ENCODE results near the gene MEIS1.

Gene MEIS1

GRCh38 chr2:66431846-66432587 is 2.9 kb upstream of the MEIS1 start:
- DNase-seq: no peak

- DNase-seq: peak; percentile 92
Observed at GRCh38 chr2:66432801-66433694, 1.9 kb upstream of the MEIS1 start.

GRCh38 chr2:66433695-66433944 is 1.3 kb upstream of the MEIS1 start:
- no peak for DNase-seq

- DNase-seq: peak; percentile 37
Observed at GRCh38 chr2:66433945-66434678, 813 bp upstream of the MEIS1 start.

GRCh38 chr2:66435549-66435875 is 587 bp downstream of the MEIS1 start:
- DNase-seq: no peak

GRCh38 chr2:66435963-66436362 is 1.0 kb downstream of the MEIS1 start:
- DNase-seq: no peak

GRCh38 chr2:66436581-66437001 is 1.7 kb downstream of the MEIS1 start:
- DNase-seq: no peak

GRCh38 chr2:66437109-66437690 is 2.3 kb downstream of the MEIS1 start:
- no peak for DNase-seq

- DNase-seq: no peak
Observed at GRCh38 chr2:66437691-66438497, 3.0 kb downstream of the MEIS1 start.

- no peak for DNase-seq
Observed at GRCh38 chr2:66438498-66438833, 3.5 kb downstream of the MEIS1 start.

- no peak for DNase-seq
Observed at GRCh38 chr2:66438891-66439811, 4.2 kb downstream of the MEIS1 start.

- DNase-seq: no peak
Observed at GRCh38 chr2:66439812-66440542, 5.1 kb downstream of the MEIS1 start.

GRCh38 chr2:66440708-66441497 is 6.0 kb downstream of the MEIS1 start:
- no peak for DNase-seq

- DNase-seq: no peak
Observed at GRCh38 chr2:66441581-66442320, 6.8 kb downstream of the MEIS1 start.

GRCh38 chr2:66442516-66443185 is 7.7 kb downstream of the MEIS1 start:
- no peak for DNase-seq

GRCh38 chr2:66443186-66443978 is 8.5 kb downstream of the MEIS1 start:
- DNase-seq: no peak

- no peak for DNase-seq
Observed at GRCh38 chr2:66443979-66444861, 9.3 kb downstream of the MEIS1 start.
